GM12801 (cell line): ENCODE data around the gene STK25.

Source experiments
- TF ChIP-seq, protein P1 (sequence below): IDR thresholded peaks from one replicate; pipeline ENCODE4 v1.5.1; 2011; ENCODE audit warnings: control low read depth; ENCODE audit not compliant: insufficient read length; ENCODE audit errors: extremely low read depth

Gene STK25

DNA sequence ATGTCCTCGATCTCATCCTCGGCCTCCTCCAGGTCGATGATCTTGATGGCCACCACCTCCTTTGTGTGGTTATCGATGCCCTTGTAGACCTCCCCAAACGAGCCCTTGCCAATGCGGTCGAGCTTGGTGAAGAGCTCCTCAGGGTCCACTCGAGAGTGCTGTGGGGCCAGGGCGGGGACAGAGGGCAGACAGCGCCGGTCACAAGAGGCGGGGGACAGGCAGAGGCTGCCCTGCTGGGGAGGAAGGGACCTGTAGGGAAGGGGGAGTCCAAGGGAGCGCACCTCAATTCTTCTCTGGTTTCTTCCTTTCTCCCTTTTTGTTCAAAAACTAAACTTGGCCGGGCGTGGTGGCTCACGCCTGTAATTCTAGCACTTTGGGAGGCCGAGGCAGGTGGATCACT lies 6.8 kb downstream of the STK25 start:
- TF ChIP-seq, protein P1, sequence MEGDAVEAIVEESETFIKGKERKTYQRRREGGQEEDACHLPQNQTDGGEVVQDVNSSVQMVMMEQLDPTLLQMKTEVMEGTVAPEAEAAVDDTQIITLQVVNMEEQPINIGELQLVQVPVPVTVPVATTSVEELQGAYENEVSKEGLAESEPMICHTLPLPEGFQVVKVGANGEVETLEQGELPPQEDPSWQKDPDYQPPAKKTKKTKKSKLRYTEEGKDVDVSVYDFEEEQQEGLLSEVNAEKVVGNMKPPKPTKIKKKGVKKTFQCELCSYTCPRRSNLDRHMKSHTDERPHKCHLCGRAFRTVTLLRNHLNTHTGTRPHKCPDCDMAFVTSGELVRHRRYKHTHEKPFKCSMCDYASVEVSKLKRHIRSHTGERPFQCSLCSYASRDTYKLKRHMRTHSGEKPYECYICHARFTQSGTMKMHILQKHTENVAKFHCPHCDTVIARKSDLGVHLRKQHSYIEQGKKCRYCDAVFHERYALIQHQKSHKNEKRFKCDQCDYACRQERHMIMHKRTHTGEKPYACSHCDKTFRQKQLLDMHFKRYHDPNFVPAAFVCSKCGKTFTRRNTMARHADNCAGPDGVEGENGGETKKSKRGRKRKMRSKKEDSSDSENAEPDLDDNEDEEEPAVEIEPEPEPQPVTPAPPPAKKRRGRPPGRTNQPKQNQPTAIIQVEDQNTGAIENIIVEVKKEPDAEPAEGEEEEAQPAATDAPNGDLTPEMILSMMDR: no peak

DNA sequence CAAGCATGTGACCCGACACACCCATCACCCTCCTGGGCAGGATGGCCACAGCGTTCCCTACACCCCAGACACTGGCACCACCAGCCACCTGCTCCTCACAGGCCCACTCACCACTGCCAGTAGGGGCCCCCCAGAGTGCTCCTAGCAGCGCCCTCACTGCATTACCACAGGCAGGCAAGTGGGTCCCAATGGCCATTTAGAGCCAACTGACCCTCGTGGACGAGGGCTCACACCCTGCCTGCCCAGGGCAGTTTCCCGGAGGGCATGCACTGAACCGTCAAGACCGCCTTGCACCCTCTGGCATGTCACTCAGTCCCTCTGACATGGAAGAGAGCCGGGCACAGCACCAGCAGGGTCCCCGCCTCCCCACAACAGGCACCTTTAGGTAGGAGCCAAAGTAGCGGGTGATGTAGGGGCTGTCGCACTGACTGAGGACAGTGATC lies 7.3 kb downstream of the STK25 start:
- TF ChIP-seq, protein P1: no peak

DNA sequence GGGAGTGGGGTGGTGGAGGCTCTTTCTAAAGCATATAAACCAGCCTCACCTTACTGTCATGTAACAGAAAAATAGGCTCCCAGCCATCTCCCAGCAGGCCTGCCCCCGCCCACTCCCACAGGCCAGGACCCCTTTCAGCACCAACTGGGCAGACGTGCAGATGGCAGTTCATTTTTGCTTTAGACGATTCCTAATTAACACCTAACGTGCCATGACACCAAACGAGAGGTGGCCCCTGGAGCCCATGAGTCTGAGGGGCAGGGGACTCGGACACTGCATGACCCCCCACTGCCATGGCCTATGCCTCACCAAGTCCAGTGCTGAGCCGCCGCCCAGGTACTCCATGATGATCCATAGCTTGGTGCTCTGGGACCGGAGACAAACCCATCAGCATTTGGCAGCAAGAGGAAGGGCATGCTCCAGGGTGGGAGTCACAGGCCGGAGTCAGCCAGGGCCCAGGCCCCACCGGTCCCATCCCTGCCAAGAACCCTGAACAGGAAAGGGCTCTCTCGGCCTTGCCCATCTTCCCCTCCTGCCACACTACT lies 7.9 kb downstream of the STK25 start:
- TF ChIP-seq, protein P1: no peak

DNA sequence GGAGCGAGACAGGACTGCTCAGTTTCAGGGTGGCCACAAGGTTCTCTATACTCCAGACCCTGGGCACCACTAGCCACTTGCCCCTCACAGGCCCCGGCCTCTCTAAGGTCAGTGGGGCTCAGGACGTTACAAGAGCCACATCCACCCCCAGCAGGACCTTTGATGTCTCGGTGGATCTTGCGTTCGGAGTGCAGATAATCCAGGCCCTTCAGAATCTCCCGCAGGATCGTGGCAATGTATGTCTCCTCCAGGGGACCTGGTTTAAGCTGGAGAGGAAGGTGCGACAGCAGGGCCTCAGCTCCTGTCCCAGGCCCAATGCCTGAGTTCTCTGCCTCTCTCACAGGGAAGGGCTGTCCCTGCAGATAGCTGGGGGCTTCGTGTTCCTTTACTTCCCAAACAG lies 8.4 kb downstream of the STK25 start:
- TF ChIP-seq, protein P1: no peak

DNA sequence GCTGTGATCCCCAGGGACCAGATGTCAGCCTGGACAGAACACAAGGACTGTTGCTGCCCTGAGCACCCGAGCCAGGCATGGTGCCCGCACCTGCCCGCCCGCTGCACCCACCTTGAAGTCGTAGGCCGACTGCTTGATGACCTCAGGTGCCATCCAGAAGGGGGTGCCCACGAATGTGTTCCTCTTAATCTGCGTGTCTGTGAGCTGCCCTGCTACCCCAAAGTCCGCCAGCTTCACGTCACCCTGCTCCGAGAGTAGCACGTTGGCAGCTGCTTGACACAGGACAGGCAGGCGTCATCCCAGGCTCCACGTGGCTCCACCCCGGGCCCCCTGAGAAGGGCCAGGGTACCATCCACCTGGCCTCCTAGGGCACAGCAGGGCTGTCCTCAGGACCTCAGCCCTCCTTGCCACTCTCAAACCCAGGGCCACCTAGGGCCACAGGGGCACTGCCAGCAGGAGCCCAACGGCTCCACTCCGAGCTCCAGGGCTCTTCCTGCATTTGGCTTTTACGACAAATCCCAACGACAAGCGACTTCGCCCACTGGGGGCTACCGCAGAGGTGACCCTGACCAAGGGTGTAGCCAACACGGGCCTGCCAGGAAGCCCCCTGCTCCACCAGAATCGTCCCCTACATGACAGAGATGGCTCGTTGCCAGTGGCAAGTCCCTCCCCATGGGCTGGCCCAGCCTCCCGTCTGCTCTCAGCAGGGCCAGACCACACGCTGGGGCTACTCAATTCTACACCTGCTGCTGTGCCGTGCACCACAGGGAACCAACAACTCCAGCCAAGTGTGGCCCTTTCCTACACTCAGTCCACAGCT lies 9.0 kb downstream of the STK25 start:
- TF ChIP-seq, protein P1: no peak

DNA sequence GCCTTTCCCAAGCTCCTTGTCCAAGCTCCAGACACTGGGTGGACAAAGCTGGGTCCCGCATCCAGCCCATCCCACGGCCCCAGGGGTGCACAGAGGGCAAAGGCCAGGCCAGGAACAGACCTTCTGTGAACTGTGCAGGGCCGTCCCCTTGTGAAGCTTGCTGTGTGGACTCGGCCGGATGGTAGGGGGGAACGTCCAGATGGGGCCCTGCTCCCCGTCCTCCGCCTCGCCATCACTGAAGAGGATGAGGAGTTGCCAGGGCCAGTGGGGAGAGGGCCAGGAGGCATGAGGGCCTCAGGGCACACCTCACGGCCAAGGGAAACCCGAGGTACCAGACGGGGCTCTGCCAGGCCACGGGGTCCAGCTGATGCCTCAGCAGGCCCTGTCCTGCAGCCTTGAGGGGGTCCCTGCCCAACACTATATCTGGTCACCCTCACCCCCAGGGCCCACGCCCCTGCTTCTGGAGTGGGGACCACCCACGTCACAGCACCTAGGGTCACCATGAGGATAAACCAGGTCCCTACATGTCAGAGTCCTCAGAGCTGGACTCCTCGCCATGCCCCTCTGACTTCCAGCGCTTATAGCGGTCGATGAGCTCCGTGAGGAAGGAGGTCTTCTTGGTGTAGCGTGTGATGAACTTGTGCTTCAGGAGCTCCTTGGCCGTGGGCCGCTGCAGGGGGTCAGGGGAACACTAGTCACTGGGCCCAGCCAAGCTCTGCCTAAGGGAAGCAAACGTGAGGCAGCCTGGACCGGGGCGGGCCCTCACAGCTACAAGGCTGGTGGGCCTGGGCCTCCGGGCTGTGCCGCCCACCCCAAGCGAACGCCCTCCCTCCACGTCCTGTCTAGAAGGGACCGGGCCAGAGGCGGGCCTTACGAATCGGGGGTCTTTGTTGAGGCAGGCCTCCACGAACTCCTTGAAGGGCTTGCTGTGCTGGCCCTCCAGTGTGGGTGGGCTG lies 10.0 kb downstream of the STK25 start:
- TF ChIP-seq, protein P1: no peak
